ENCODE results near the gene S100A12.
"Not testable (repeated sequence)": the region's sequence is repeated elsewhere in the genome, so short reads cannot be mapped to it uniquely, and the experiment has no call there.

Gene S100A12

DNA sequence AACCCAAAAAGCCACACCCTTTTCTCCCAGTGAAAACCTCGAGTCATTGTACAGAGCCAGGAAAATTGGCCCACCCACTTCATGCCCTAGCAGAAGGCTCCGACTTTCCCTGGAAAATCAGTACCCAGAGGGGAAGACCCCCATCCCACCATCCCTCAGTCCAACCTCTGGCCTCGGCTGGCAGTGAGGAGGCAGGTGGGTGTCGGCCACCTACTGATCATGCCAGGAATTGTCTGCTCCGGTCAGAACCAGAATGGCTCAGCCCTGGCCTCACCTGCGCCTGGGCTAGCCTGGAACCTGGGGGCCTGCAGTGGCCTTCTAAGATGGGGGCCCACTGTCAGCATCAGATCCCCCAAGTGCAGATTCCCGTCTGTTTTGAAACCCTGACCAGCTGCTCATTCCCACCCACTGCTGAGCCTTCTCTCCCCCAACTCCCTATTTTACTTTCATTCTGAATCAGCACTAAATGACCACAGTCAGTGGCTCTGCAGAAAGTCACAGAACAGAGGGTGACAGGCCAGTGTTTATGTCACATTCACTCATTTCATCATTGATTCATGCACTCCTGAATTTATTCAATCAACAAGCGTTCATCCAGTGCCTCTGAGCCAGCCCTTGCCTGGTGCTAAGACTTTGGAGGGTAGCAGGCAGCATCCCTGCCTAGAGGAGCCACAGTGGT, 20.8 kb downstream of the S100A12 start:
- no peak for DNase-seq (ENCODE audit: low read depth in 2 of 2, low spot score in 1 of 2)

DNA sequence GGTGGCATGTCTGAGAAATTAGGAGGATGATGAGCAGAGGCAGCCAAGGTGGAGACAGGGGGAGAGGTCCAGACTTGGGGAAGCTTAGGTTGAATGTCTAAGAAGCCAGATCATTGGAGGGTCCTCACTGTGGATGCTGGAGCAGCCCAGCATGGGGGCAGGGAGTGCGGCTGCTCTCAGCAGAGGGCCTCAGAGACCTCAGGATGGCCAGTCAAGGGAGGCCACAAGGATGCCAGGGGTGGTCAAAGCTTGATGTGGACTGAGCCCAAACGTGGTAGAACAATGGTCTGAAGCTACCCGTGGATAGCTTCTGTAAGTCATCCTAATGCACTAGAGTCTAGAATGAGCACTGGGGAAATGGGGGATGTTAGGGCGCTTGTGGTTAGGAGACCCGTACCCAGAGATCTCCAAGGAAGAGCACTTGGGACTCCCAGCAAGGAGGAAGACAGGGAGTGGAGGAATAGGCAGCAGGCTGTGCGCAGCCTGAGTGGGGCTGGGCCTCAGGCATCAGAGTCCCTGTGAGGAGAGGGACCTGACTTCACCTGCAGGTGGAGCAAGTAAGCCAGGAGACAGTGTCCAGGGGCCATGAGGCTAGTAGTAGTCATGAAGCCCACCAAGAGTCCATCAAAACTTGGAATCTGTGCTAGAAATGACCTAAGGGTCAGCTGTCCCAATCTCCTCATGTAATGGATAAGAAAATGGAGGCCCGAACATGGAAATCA, 22.0 kb downstream of the S100A12 start:
- DNase-seq (ENCODE audit: low read depth in 2 of 2, low spot score in 1 of 2): no peak

DNA sequence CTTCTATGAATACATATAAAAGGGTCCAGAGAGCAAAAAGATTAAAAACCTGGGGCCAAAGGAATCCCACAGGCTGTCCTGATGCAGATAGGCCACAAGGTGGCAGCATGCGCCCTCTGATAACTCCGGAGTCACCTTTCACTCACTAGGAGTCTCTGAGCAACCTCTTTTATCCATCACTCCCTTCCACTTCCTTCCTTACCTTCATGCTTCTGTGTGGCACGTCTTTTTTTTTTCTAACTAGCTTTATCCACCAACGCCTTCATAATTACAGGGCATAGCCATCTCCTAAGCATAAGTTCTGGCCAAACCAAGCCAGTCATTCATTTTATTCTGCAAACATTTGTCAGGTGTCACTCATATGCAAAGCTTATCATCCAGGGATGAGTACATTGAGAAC, 22.9 kb downstream of the S100A12 start:
- DNase-seq (ENCODE audit: low read depth in 2 of 2, low spot score in 1 of 2): peak; percentile 14 to 35

DNA sequence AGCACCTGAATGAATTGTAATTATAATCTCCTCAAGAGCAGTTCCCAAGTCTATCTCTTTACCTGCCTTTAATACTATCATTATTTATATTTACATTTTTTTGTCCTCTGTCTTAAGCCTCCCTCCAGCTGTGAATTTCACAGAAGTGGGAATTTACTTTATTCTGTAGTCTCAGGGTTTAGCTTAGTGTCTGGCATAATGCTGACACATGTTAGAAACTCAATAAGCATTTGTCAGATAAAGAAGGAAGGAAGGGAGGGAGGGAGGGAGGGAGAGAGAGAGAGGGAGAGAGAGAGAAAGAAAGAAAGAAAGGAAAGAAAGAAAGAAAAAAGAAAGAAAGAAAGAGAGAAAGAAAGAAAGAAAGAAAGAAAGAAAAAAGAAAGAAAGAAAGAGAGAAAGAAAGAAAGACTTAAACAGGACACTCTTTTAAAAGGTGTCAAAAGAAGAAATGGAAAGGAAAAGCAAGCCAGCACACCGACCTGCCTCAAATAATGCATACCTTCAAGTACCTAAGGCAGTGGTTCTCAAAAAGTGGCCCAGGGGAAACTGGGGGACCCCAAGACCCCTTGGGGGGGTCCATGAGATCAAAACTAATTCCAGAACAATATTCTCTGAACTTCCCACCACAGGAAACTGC, 25.0 kb downstream of the S100A12 start:
- no peak for DNase-seq (ENCODE audit: low read depth in 2 of 2, low spot score in 1 of 2)

DNA sequence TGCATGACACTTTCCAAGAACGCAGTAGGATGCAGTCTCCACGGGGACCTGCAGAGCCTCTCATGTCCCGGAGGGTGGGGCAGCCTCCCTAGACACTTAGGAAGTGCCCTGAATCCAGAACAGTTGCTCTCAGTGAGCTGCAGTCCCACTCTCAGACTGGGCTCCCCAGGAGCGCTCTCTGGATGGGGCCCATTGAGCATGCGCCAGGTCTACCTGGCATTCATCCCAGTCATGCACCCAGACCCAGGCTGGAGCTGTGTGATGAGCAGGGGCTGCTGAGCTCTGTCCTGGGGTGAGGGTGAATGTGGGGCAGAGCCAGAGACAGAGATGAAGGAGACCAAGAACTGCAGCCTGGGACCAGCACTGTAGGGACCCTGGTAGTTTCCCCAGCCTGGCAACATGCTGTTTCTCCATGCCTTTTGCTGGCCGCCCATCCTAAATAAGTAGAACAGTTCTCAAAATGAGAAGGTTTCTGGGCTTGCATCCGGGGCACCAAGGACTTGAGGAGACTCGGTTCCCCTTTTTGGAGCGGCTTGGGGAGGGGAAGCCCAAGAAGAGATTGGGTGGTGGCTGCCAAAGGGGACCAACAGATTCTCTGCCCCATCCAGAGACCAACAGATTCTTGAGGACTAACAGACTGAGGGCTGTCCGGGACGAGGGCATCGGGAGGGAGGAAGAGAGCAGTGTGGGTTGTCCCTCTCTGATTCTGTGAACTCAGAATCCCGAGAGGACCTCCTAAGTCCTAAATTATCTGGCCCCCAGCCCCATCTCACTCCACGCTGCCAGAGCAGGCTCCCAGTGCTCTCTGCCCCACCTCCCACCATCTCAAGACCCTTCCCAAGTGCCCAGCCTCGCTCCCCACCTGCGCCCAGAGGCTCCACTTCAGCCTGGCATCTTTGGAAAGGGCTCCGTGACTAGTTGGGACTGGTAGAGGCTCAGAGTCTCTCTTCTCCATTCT, 25.8 kb downstream of the S100A12 start:
- no peak for DNase-seq (ENCODE audit: low read depth in 2 of 2, low spot score in 1 of 2)

DNA sequence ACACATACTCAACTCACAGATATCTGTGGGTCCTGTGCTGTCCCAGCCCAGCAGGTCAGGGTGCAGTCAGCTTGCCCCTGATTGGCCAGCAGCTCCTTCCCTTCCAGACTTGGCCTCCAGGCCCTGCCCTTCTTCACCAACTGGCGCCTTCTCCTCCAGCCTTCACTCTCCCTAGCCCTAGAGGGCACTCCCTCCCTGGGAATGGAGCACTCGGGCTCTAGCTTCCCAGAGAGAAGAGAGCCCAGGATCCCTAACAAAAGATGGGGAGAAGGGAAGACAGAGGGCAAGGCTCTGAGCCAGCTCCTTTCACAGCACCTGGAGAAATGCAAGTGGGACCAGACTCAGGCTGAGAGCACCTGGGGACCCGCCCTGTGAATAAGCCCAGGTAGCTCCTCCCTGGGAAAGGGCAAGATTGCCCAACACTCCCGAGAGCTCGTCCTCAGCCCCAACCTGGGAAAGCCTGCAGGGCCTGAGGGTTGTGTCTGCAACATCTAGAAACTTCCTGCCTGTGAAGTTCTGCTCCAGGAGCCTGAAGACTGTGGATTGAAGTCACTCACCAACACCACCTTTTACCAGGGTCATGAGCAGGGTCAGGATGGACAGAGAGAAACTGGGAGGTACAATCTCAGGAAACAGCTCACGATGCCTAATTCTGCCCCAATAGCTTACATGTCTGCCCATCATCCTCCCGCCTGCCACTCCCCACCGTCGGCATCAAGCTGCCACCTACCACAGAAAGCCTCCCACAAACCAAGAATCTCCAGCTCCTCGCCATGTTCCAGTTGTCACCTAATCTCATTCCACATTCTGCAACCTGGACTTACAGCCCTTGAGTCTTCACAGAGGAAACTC, 26.7 kb downstream of the S100A12 start, which contains the start of gene PGLYRP4:
PGLYRP4 (minus strand) TSS at position 331 of the 852 bp plus-strand sequence. CDS start 909 bp downstream, outside the sequence.
- no peak for DNase-seq (ENCODE audit: low read depth in 2 of 2, low spot score in 1 of 2)

DNA sequence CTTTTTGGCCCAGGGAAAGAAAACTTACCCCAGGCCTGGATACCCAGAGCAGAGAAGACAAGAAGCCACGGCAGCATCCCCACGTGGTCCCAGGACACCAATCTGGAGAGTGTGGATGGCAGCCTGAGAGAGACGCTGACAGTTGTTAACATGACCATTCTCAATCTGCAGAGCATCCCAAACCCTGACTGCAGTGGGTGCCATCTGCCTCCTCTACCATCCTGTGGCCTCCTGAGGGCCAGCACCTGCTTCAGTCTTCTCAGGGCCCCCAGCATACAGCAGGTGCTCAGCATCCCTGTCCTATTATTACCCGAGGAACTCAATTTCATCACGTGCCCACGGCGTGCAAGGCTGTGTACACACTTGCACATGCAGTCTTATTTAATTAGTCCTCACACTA, 27.6 kb downstream of the S100A12 start:
- DNase-seq (ENCODE audit: low read depth in 2 of 2, low spot score in 1 of 2): no peak

DNA sequence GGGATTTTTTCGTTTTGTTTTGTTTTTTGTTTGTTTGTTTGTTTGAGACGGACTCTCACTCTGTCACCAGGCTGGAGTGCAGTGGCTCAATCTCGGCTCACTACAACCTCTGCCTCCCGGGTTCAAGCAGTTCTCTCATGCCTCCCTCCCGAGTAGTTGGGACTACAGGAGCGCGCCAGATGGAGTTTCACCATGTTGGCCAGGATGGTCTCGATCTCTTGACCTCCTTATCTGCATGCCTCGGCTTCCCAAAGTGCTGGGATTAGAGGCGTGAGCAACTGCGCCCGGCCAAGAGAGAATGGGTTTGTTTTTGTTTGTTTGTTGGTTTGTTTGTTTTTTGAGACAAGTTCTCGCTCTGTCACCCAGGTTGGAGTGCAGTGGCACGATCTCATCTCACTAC, 28.4 kb downstream of the S100A12 start:
- DNase-seq (ENCODE audit: low read depth in 2 of 2, low spot score in 1 of 2): not testable (repeated sequence)

DNA sequence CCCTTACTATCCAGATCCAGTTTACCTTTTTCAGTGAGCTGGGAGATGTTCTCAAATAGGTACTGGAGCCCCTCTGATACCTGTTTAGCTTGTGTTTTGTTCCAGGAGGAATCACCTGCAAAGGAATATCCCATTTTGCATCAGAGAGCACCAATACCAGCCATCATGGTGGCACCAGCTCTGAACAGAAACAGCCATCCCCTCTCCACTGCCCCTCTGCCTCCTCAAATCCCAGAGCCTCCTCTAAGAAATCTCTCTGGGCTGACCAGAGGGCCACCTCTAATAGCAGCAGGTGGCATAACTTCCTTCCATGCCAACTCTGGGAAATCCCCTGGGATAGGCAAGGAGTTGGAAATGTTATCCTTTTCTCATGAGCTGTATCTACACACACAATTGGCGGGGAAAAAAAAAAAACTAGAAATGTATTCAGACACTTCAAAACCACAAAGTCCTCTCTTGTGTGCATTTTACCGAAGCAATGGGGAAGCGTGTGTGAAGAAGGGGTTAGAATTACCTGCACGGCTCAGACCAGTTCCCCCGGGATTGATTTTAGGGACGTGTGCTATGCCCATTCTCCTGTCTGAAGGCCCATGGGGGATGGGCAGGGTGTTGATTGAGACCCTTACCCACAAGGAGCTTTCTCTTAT, 29.2 kb downstream of the S100A12 start:
- DNase-seq (ENCODE audit: low read depth in 2 of 2, low spot score in 1 of 2): no peak

DNA sequence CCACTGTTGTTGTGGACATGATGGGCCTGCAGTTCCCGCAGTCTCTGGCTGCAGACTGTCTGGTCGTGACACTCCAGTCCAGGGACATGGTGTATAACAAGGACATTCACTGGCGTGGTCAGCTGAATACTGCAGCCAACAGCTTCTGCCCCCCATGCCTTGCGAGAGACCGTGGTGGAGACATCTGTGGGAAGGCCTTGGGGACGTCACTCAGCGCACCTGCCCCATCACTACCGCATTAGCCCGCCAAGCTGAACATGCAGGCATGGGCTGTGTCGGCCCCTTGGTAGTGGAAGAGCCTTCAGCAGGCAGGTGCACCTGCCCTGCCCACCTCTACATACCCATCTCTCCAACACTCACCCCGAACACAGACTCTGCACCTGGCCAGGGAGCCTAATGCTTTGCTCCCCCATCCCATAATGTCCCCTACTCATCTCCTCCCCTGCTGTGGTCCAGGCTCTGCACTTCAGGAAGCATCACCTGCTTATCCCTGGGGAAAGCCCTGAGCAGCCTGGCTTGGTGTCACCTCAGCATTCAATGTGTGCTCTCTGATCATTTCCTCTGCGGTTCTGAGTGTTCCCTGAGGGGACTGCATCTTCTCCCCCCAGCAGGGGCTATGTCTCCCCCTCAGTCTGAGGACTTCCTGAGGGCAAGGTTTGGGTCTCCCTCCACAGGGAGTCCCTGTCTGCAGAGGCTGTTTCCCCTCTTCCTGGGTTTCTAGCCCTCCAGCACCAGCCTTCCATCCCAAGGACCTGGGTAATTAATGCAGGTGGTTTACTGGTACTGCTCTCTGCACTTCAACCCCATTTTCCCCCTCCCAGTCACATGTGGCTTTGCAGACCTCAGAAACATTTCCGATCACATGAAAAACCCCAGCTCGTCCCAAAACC, 30.0 kb downstream of the S100A12 start:
- DNase-seq (ENCODE audit: low read depth in 2 of 2, low spot score in 1 of 2): no peak

DNA sequence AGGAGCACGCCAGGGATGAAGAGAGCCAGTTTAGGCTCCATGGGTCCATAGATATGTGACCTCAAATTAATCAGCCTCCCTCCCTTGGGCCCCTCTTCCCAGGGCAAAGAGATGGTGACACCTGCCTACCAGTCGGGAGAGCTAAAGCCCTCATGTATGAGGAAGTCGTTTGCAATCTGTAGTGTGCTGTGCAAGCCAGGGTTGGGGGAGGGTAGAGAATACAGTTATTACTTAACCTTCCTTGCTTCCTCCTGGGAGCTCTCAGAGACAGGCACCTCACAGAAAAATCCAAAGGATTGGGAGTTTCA, 30.7 kb downstream of the S100A12 start:
- DNase-seq (ENCODE audit: low read depth in 2 of 2, low spot score in 1 of 2): no peak

DNA sequence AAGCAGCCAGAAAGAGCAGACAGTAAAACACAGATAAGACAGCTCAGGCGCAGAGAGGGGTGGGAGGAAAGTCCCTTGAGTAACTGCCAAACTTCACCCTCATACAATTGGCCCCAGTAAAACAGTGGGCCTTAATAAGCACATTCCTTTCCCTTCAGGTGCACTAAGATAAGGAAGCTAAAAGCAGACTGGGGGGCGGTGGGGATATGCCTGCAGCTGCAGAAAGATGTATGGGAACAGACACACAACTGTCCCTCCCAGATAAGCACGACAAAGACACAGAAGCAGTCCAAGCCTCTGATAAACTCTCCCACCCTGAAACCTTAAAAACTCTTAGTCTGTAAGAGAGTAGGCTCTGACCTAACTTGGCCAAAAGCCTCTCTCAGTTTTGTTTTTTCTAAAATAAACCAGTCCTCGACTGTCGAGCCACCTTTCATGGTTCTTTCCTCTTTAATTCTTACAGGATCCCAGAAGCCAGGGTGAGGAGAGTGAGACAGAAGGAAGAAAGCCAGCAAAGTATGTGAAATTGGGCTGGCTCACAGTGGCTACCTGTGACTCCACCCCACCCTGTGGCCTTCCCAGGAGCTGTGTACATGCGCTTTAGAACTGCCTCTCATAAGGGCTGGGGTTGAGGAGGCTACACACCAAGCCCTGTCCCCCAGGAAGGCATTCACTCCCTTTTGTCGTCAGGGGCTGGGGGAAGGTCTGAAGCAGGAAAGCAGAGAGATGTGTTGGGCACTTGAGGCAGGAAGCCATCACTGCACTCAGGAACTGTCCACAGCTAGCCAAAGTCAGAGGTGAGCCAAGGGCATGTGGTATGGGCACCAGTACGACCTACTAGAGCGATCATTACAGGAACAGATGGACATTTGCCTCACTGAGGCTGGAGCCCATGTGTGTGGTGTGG, 31.4 kb downstream of the S100A12 start:
- DNase-seq (ENCODE audit: low read depth in 2 of 2, low spot score in 1 of 2): no peak

DNA sequence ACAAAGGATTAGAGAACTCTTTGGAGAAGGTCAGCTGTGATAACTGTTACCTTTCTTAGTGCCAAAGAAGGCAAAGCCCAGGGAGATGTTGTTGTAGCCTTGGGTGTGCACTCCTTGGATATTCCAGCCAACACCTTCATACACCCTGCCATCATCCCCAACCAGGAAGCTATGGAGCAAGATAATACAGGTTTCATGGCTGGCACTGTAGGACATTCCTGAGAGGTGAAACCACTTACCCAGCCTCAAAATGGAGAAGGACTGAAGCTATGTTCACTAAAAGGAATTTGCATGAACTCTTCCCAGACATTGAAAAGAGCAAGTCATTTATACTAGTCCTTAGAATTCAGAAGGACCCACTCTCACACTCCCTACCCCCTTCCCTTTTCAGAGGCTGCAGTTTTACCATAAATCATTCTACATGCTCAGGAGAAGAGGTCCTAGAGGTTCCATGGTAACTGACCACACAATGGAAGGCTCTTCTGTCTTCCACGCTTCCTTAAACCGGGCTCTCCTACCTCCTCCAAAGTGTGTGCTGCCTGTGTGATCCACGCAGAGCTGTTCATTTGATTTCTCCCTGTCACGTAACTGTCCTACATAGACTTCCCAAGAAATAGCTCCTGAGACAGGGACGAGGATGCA, 32.3 kb downstream of the S100A12 start:
- DNase-seq (ENCODE audit: low read depth in 2 of 2, low spot score in 1 of 2): no peak

DNA sequence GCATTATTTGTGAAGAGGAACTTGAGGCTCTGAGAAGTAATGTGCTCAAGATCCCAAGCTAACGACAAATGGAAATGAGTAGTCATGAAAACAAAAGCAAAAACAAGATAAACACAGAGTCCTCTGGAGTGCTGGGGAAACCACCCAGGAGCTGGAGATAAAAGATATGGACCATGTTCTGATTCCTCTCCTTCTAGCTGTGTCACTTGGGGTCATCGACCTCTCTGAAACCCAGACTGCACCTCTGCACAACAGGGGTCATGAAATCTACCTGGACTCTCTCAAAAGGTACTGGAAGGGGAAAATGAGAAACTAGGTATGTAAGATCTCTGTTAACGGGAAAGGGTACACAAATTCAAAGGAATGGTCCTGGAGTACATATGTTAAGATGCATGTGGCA, 33.2 kb downstream of the S100A12 start:
- DNase-seq (ENCODE audit: low read depth in 2 of 2, low spot score in 1 of 2): no peak

DNA sequence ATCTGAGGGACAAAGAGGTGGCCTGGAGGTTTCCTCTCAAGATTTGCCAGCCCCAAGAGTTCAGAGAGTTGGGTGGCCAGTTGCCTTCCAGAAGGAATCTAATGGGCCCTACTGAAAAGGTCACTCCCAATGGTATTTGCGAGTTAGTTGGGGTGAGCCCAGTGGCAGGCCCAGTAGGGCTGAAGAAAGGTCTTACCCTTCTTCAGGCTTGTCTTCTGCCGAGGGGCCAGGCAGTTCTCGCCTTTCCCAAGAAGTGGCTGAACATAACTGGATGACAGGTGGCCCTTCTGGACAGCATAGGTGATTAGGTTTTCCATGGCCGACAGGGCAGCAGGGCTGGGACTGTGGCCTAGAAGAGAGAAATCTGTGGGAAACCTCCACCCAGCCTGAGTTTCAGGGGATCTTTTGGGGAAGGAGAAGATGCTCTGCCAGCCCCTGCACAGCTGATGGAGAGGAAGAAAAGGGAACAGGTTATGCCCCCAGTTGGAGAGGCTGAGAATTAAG, 33.9 kb downstream of the S100A12 start:
- DNase-seq (ENCODE audit: low read depth in 2 of 2, low spot score in 1 of 2): no peak

DNA sequence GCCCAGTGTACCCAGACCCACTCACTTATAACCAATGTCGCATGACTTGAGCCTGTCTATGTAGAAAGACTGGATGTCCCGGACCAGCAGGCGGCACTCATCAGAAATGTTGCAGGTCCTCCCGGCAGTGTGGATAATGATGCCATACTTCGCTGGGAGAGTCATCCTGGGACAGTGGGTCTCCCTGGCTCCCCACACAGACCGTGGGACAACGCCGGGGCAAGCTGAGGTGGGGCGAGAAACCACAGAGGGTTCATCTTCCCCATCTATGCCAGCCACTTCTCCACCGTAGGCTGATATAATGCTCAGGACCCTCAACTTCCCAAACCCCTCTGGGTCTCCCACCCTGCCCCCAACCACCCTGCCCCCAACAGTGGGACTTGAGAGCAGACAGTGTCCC, 35.1 kb downstream of the S100A12 start:
- DNase-seq (ENCODE audit: low read depth in 2 of 2, low spot score in 1 of 2): no peak

DNA sequence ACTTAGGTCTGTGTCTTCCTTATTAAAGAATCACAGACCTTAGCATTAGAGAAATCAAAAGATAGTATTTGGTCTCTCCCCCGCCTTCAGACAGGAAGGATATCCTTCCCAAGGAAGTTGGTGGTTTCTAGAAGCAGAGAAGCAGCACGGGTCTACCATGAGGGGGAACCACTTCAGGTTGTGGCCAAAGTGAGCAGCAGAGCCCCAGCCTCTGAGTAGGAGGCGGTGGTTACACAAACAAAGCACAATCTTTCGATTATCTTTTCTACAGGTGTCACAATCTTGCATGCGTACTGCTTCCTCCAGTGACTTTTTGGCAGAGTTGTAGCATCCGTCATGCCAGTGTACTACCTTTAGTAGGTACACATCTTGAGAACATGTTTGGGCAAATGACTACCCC, 35.6 kb downstream of the S100A12 start:
- no peak for DNase-seq (ENCODE audit: low read depth in 2 of 2, low spot score in 1 of 2)
